ENCODE results near the gene CST5.
"Not testable (repeated sequence)": the region's sequence is repeated elsewhere in the genome, so short reads cannot be mapped to it uniquely, and the experiment has no call there.

Gene CST5

GRCh38 chr20:23832775-23833513 lies 46.6 kb downstream of the CST5 start:
- no peak for DNase-seq

GRCh38 chr20:23831961-23832360 lies 47.6 kb downstream of the CST5 start:
- DNase-seq, result not testable (repeated sequence)

DNA sequence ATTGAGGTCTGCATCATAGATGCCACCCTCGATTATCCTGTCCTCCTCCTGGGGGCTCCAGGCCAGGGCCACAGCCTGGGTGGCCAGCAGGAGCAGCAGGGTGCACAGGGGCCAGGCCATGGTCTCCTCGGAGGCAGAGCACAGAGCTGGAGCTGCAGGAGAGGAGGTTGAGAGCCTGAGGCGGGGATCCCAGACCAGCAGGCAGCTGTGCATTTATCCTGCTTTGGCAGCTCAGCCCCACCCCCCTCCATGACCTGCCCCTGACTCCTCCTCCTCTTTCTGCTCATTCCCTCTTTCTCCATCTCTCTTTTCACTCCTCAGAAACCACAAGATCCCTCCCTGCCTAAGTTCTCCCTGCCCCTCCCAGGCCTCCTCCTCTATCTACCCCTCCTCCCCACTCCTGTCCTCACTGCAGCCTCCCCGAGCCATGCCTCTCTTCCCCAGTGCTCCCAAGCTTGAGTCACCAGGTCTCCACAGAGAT lies 53.0 kb downstream of the CST5 start, which contains the start of gene CST2:
TSS of gene CST2 (minus strand) at position 189 of the 481 bp plus-strand sequence. CDS start at position 120, 69 bp downstream.
- DNase-seq, result no peak
